Neural progenitor cell (in vitro differentiated cells): ENCODE measurements around the gene NMS. TPM values are rescaled to one million over a fixed set of nuclear protein-coding genes. Genes with fewer than 3 reads are reported as not detected.

Experiments used
- DNase-seq: peaks from one replicate; pipeline ENCODE4 v3.0.0-alpha.2; 2016; ENCODE audit warnings: low spot score
- H2AFZ ChIP-seq: fragments of 200-600 bp; sonication (generic); replicated peaks from 2 replicates; pipeline ENCODE4 v1.6.1; 2016; ENCODE audit warnings: antibody characterized with exemption
- H3F3A ChIP-seq: fragments of 200-600 bp; sonication (generic); 2 replicates; pipeline ENCODE4 v1.6.1; 2016; ENCODE audit warnings: antibody characterized with exemption, low read depth
- H3K27ac ChIP-seq: fragments of 200-600 bp; sonication (generic); 2 replicates; pipeline ENCODE4 v1.5.1; 2016; ENCODE audit warnings: mild to moderate bottlenecking
- H3K27me3 ChIP-seq: fragments of 200-600 bp; sonication (generic); 2 replicates; pipeline ENCODE4 v1.6.1; 2016; ENCODE audit warnings: mild to moderate bottlenecking, moderate library complexity
- H3K36me3 ChIP-seq: fragments of 200-600 bp; sonication (generic); 2 replicates; pipeline ENCODE4 v1.5.1; 2016
- H3K4me1 ChIP-seq: fragments of 200-600 bp; sonication (generic); 2 replicates; pipeline ENCODE4 v1.6.1; 2016; ENCODE audit warnings: mixed run types
- H3K4me2 ChIP-seq: fragments of 200-600 bp; sonication (generic); 2 replicates; pipeline ENCODE4 v1.6.1; 2016
- H3K4me3 ChIP-seq: fragments of 200-600 bp; sonication (generic); 2 replicates; pipeline ENCODE4 v1.5.1; 2016
- H3K79me2 ChIP-seq: fragments of 200-600 bp; sonication (generic); 2 replicates; pipeline ENCODE4 v1.6.1; 2016; ENCODE audit warnings: low read depth
- H3K9ac ChIP-seq: fragments of 200-600 bp; sonication (generic); 2 replicates; pipeline ENCODE4 v1.6.1; 2016
- H3K9me3 ChIP-seq: fragments of 200-600 bp; sonication (generic); 2 replicates; pipeline ENCODE4 v1.5.1; 2016; ENCODE audit warnings: low read depth
- H4K20me1 ChIP-seq: fragments of 200-600 bp; sonication (generic); 2 replicates; pipeline ENCODE4 v1.6.1; 2016; ENCODE audit warnings: low read depth
- H3K27ac Mint-ChIP-seq: 3 replicates; pipeline ENCODE4 v1.8.0; 2021; ENCODE audit warnings: mixed read lengths
- H3K27me3 Mint-ChIP-seq: 2 replicates; pipeline ENCODE4 v1.8.0; 2022; ENCODE audit warnings: low read depth, mild to moderate bottlenecking, inconsistent platforms, moderate library complexity, mixed read lengths; ENCODE audit not compliant: insufficient read depth
- H3K36me3 Mint-ChIP-seq: 3 replicates; pipeline ENCODE4 v1.8.0; 2021; ENCODE audit warnings: mixed read lengths
- H3K4me1 Mint-ChIP-seq: 3 replicates; pipeline ENCODE4 v1.8.0; 2021; ENCODE audit warnings: mixed read lengths
- H3K4me3 Mint-ChIP-seq: 3 replicates; pipeline ENCODE4 v1.8.0; 2021; ENCODE audit warnings: mild to moderate bottlenecking, moderate library complexity, mixed read lengths
- H3K9me3 Mint-ChIP-seq: 3 replicates; pipeline ENCODE4 v1.8.0; 2020; ENCODE audit warnings: mixed read lengths
- EZH2 ChIP-seq: fragments of 200-600 bp; sonication (generic); IDR thresholded peaks from 2 replicates; pipeline ENCODE4 v1.6.1; 2017; ENCODE audit warnings: antibody characterized with exemption, mild to moderate bottlenecking, moderate library complexity
- EZH2phosphoT487 ChIP-seq: fragments of 200-600 bp; sonication (generic); IDR thresholded peaks from 2 replicates; pipeline ENCODE4 v1.6.1; 2017; ENCODE audit warnings: antibody characterized with exemption
- total RNA-seq: library from RNA; depleted of rRNA; stranded (reverse); fragments of >200 nt; gene quantifications from 2 replicates; pipeline ENCODE4 v1.2.3, GENCODE V29; 2015; ENCODE audit warnings: low replicate concordance
- TF ChIP-seq, protein P1 (sequence below): fragments of 200-600 bp; sonication (generic); IDR thresholded peaks from 2 replicates; pipeline ENCODE4 v1.5.1; 2017; ENCODE audit warnings: antibody characterized with exemption, mild to moderate bottlenecking

Gene NMS
- total RNA-seq, 1 donor from 2014 or later = not detected

DNA sequence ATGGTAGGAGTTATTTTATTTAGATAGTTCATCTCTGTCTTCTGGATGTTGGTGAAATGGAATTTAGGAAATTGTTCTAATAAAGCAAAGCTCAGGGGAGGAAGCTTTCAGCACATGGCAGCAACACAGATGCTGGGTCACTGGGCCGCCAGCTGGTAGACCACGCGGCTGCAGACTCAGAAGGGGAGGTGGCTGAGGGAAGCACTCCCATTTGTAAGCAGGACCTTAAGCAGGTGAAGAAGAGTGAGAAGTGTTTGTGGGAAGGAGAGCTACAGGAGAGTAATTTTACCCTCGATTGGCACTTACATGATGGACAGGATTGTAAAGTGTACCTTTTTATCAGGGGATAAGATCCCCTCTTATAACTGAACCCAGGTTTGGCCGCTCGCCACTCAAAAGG lies 24.4 kb downstream of the NMS start:
- no peaks in the 10 kb centered on the region for H3K9me3 ChIP-seq
- no peak overlapping the region for H3K27ac Mint-ChIP-seq
- H3K4me3 Mint-ChIP-seq = no peak overlapping the region
- no peaks in the 10 kb centered on the region for H3K4me1 ChIP-seq
- no peak overlapping the region for H3K4me3 ChIP-seq
- no peaks in the 10 kb centered on the region for H3K27me3 ChIP-seq
- no peak overlapping the region for H2AFZ ChIP-seq
- H3K36me3 ChIP-seq = no peaks in the 10 kb centered on the region
- H3K9me3 Mint-ChIP-seq = peaks cover 9% of the 10 kb centered on the region
- H4K20me1 ChIP-seq = no peaks in the 10 kb centered on the region
- H3K79me2 ChIP-seq = no peaks in the 10 kb centered on the region
- no peak overlapping the region for H3K4me2 ChIP-seq
- no peak overlapping the region for H3K9ac ChIP-seq
- H3K27ac ChIP-seq = no peak overlapping the region
- H3K27me3 Mint-ChIP-seq = no peaks in the 10 kb centered on the region
- H3F3A ChIP-seq = no peaks in the 10 kb centered on the region
- TF ChIP-seq, protein P1, sequence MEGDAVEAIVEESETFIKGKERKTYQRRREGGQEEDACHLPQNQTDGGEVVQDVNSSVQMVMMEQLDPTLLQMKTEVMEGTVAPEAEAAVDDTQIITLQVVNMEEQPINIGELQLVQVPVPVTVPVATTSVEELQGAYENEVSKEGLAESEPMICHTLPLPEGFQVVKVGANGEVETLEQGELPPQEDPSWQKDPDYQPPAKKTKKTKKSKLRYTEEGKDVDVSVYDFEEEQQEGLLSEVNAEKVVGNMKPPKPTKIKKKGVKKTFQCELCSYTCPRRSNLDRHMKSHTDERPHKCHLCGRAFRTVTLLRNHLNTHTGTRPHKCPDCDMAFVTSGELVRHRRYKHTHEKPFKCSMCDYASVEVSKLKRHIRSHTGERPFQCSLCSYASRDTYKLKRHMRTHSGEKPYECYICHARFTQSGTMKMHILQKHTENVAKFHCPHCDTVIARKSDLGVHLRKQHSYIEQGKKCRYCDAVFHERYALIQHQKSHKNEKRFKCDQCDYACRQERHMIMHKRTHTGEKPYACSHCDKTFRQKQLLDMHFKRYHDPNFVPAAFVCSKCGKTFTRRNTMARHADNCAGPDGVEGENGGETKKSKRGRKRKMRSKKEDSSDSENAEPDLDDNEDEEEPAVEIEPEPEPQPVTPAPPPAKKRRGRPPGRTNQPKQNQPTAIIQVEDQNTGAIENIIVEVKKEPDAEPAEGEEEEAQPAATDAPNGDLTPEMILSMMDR = no peak
- no peak for TF ChIP-seq EZH2phosphoT487
- TF ChIP-seq EZH2 = no peak
- H3K4me1 Mint-ChIP-seq = no peaks in the 10 kb centered on the region
- no peaks in the 10 kb centered on the region for H3K36me3 Mint-ChIP-seq
- DNase-seq = no peak

DNA sequence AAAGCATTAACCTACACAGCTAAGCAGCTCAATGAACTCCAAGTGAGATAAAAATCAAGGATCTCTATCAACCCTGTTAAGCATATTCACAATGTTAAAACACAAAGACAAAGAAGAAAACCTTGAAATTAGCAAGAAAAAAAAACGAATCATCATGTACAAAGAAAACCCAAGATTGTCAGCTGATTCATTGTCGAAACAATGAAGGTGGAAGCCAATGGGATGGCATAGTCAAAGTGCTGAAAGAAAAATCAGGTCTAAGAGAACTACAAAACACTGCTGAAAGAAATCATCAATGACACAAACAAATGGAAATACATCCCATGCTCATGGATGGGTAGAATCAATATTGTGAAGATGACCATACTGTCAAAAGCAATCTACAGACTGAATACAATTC lies 32.5 kb downstream of the NMS start:
- Mint-ChIP-seq H3K27ac (no peak overlapping the region), H3K4me1 (no peaks in the 10 kb centered on the region), H3K4me3 (no peak overlapping the region)

DNA sequence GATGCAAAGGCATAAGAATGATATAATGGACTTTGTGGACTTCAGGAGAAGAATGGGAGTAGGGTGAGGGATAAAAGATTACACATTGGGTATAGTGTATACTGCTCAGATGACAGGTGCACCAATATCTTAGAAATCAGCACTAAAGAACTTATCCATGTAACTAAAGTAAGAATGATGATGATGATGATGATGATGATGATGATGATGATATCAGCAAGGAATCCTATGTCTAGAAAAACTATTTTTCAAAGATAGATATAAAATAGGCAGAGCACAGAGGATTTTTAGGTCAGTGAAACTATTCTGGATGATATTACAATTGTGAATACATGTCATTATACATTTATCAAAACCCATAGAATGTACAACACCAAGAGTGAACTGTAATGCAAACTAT lies 34.3 kb downstream of the NMS start:
- no peak for DNase-seq
- Histone ChIP-seq H3K9me3 (no peaks in the 10 kb centered on the region), H3K27ac (no peak overlapping the region), H3K9ac (no peak overlapping the region), H3F3A (no peaks in the 10 kb centered on the region), H2AFZ (no peak overlapping the region), H4K20me1 (no peaks in the 10 kb centered on the region), H3K4me3 (no peak overlapping the region), H3K4me1 (no peaks in the 10 kb centered on the region), H3K36me3 (no peaks in the 10 kb centered on the region), H3K4me2 (no peak overlapping the region), H3K27me3 (no peaks in the 10 kb centered on the region), H3K79me2 (no peaks in the 10 kb centered on the region)
- Mint-ChIP-seq H3K36me3 (no peaks in the 10 kb centered on the region), H3K4me3 (no peak overlapping the region), H3K27ac (no peak overlapping the region), H3K27me3 (peaks cover 6% of the 10 kb centered on the region), H3K9me3 (peaks cover 22% of the 10 kb centered on the region), H3K4me1 (no peaks in the 10 kb centered on the region)
- no peak for TF ChIP-seq EZH2
- TF ChIP-seq, protein P1 = no peak
- TF ChIP-seq EZH2phosphoT487 = no peak

More for the DNA sequence above, 32.5 kb downstream of the NMS start:
- Histone ChIP-seq H3K4me3 (no peak overlapping the region), H3K27ac (no peak overlapping the region), H3K4me1 (no peaks in the 10 kb centered on the region), H3K79me2 (no peaks in the 10 kb centered on the region), H3K9me3 (no peaks in the 10 kb centered on the region), H3F3A (no peaks in the 10 kb centered on the region), H3K4me2 (no peak overlapping the region), H3K27me3 (no peaks in the 10 kb centered on the region), H2AFZ (no peak overlapping the region), H3K9ac (no peak overlapping the region), H3K36me3 (no peaks in the 10 kb centered on the region), H4K20me1 (no peaks in the 10 kb centered on the region)
- peaks cover 18% of the 10 kb centered on the region for H3K9me3 Mint-ChIP-seq
- no peaks in the 10 kb centered on the region for H3K36me3 Mint-ChIP-seq
- no peak for DNase-seq
- H3K27me3 Mint-ChIP-seq = peaks cover 6% of the 10 kb centered on the region
- no peak for TF ChIP-seq EZH2
- TF ChIP-seq EZH2phosphoT487 = no peak

DNA sequence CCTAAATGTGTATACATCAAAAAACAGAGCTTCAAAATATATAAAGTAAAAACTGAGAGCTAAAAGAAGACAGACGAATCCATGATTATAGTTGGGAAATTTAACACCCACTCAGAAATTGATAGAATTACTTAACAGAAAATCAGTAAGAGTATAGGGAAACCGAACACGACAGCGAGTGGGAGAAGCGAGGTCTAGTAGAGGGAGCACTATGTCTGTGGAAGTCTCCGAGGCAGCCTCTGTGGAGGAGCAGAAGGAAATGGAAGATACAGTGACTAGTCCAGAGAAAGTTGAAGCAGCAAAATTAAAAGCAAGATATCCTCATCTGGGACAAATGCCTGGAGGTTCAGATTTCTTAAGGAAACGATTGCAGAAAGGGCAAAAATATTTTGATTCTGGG lies 38.8 kb downstream of the NMS start:
- Histone ChIP-seq H3K27me3 (no peaks in the 10 kb centered on the region), H4K20me1 (no peaks in the 10 kb centered on the region), H3K79me2 (no peaks in the 10 kb centered on the region), H3K4me1 (no peaks in the 10 kb centered on the region), H3K9me3 (no peaks in the 10 kb centered on the region), H3K36me3 (no peaks in the 10 kb centered on the region), H3K27ac (no peak overlapping the region), H2AFZ (no peak overlapping the region), H3K4me3 (no peak overlapping the region), H3K4me2 (no peak overlapping the region), H3K9ac (no peak overlapping the region), H3F3A (no peaks in the 10 kb centered on the region)
- H3K4me3 Mint-ChIP-seq = no peak overlapping the region
- H3K27ac Mint-ChIP-seq = no peak overlapping the region
- peaks cover 8% of the 10 kb centered on the region for H3K9me3 Mint-ChIP-seq
- DNase-seq = no peak
- no peaks in the 10 kb centered on the region for H3K4me1 Mint-ChIP-seq
- H3K27me3 Mint-ChIP-seq = no peaks in the 10 kb centered on the region
- H3K36me3 Mint-ChIP-seq = no peaks in the 10 kb centered on the region
- TF ChIP-seq, protein P1 = no peak
- no peak for TF ChIP-seq EZH2
- no peak for TF ChIP-seq EZH2phosphoT487
